Lower leg skin (tissue), 4 donors: ENCODE results near the gene SORCS2. TPM values are rescaled to one million over a fixed set of nuclear protein-coding genes. Genes with fewer than 3 reads are reported as not detected.

Source experiments
- DNase-seq, 2 donors: peaks; one replicate each; pipeline ENCODE4 v3.0.0-alpha.2; 2019; ENCODE audit warnings: low spot score in 2 of 2
- H3K4me3 ChIP-seq: fragments of 200-600 bp; sonication (generic); 2 replicates; pipeline ENCODE4 v1.5.1; 2017; ENCODE audit warnings: mild to moderate bottlenecking, low read depth; ENCODE audit not compliant: poor library complexity, severe bottlenecking
- CTCF ChIP-seq, 3 donors: fragments of 450-650 bp; IDR thresholded peaks; one replicate each; pipeline ENCODE4 v1.5.1; 2016; ENCODE audit warnings: antibody characterized with exemption in 3 of 3, mild to moderate bottlenecking in 3 of 3, moderate library complexity in 2 of 3
- POLR2A ChIP-seq, 2 donors: fragments of 450-650 bp; IDR thresholded peaks; one replicate each; pipeline ENCODE4 v1.6.1; 2016 to 2017; ENCODE audit warnings: antibody characterized with exemption in 2 of 2, mild to moderate bottlenecking in 1 of 2, moderate library complexity in 1 of 2
- WGBS, 2 donors: methylation state at CpG; one replicate each; pipeline ENCODE4 v1.1.5; 2018; 5-methylcytosine and 5-hydroxymethylcytosine counted together
- intact Hi-C: fragments of 100-400 bp; cut with DNase I; formaldehyde crosslinking; loops from one replicate; pipeline ENCODE4 v1.15.0; 2023; ENCODE audit warnings: low total_unique reads
- total RNA-seq, 4 donors: library from RNA; depleted of rRNA; stranded (reverse); fragments of >200 nt; gene quantifications; one replicate each; pipeline ENCODE4 v1.1.0, GENCODE V29; 2016

The SORCS2 gene
- total RNA-seq, 4 donors from 2014 or later = 1.1 to 6.4 (median 1.5) TPM

GRCh38 chr4:7418131-7418943, 226.0 kb downstream of the SORCS2 start:
- DNase-seq = no peak
- 85 to 88% methylated on average over 15 of the region's 15 CpGs for WGBS, 2 donors
- no peak for TF ChIP-seq POLR2A (IDR thresholded peaks at IDR 0.05)
- no peak for TF ChIP-seq CTCF (IDR thresholded peaks at IDR 0.05)
- intact Hi-C loops = no loop called here
- H3K4me3 ChIP-seq = no peak overlapping the region

- no peak for TF ChIP-seq CTCF (IDR thresholded peaks at IDR 0.05)
- TF ChIP-seq POLR2A (IDR thresholded peaks at IDR 0.05) = no peak
These were observed 227.8 kb downstream of the SORCS2 start for GRCh38 chr4:7419961-7420660.

GRCh38 chr4:7420661-7421040, 228.3 kb downstream of the SORCS2 start:
- WGBS, 2 donors = 73 to 89% methylated on average over 14 of the region's 14 CpGs
- H3K4me3 ChIP-seq = no peak overlapping the region
- no peak for DNase-seq
- no peak for TF ChIP-seq CTCF (IDR thresholded peaks at IDR 0.05)
- TF ChIP-seq POLR2A (IDR thresholded peaks at IDR 0.05) = no peak
- intact Hi-C loops = no loop called here

More at GRCh38 chr4:7419961-7420660, 227.8 kb downstream of the SORCS2 start:
- 68 to 87% methylated on average over 2 to 3 of the region's 4 CpGs for WGBS, 2 donors
- DNase-seq = no peak
- intact Hi-C loops = no loop called here
- H3K4me3 ChIP-seq = no peak overlapping the region

GRCh38 chr4:7421356-7422150, 229.2 kb downstream of the SORCS2 start:
- H3K4me3 ChIP-seq = no peak overlapping the region
- TF ChIP-seq CTCF (IDR thresholded peaks at IDR 0.05) = no peak
- intact Hi-C loops = no loop called here
- 86 to 87% methylated on average over 23 to 24 of the region's 24 CpGs for WGBS, 2 donors
- DNase-seq = peak in 1 of 2 donors; percentile 76

- TF ChIP-seq POLR2A (IDR thresholded peaks at IDR 0.05) = no peak
- TF ChIP-seq CTCF (IDR thresholded peaks at IDR 0.05) = no peak
- WGBS, 2 donors = 90 to 98% methylated on average over 19 of the region's 19 CpGs
- DNase-seq = peak in 1 of 2 donors; percentile 82
- intact Hi-C loops = no loop called here
- H3K4me3 ChIP-seq = no peak overlapping the region
These were observed 230.0 kb downstream of the SORCS2 start for GRCh38 chr4:7422151-7422897.
